ACC112 (cell line): ENCODE results near the gene TMCC1.
A peak's percentile ranks its signal among the peaks of the same experiment; 100 is the strongest.

ENCODE experiments used
- H2AFZ ChIP-seq: fragments of 200-600 bp; sonication (generic); one replicate; pipeline ENCODE4 v1.6.0; 2017; ENCODE audit warnings: antibody characterized with exemption, low read length; ENCODE audit not compliant: unreplicated experiment
- H3K27ac ChIP-seq: fragments of 200-600 bp; sonication (generic); 2 replicates; pipeline ENCODE4 v1.5.1; 2014; ENCODE audit warnings: low read depth, mild to moderate bottlenecking, antibody characterized with exemption, low read length, moderate library complexity
- H3K27me3 ChIP-seq: fragments of 200-600 bp; sonication (generic); 2 replicates; pipeline ENCODE4 v1.6.1; 2014; ENCODE audit warnings: mild to moderate bottlenecking, antibody characterized with exemption, low read length, moderate library complexity, mixed read lengths; ENCODE audit not compliant: insufficient read depth
- H3K36me3 ChIP-seq: fragments of 200-600 bp; sonication (generic); 2 replicates; pipeline ENCODE4 v1.6.1; 2016; ENCODE audit warnings: mild to moderate bottlenecking, antibody characterized with exemption, low read length, moderate library complexity, mixed read lengths; ENCODE audit not compliant: insufficient read depth
- H3K4me1 ChIP-seq: fragments of 200-600 bp; sonication (generic); one replicate; pipeline ENCODE4 v1.6.1; 2016; ENCODE audit warnings: low read length, mixed read lengths; ENCODE audit not compliant: insufficient read depth, unreplicated experiment, control insufficient read depth
- H3K4me3 ChIP-seq: fragments of 200-600 bp; sonication (generic); 2 replicates; pipeline ENCODE4 v1.5.1; 2014; ENCODE audit warnings: mild to moderate bottlenecking, low read depth, low read length
- H3K79me2 ChIP-seq: fragments of 200-600 bp; sonication (generic); one replicate; pipeline ENCODE4 v1.6.0; 2016; ENCODE audit warnings: low read length; ENCODE audit not compliant: control insufficient read depth, unreplicated experiment, insufficient read depth

TMCC1 gene

GRCh38 chr3:129633751-129634481 lies 259.6 kb downstream of the TMCC1 start:
- peaks cover 1% of the 10 kb centered on the region for H3K4me1 ChIP-seq
- no peaks in the 10 kb centered on the region for H3K36me3 ChIP-seq
- H3K4me3 ChIP-seq = no peak overlapping the region
- H3K27me3 ChIP-seq = no peaks in the 10 kb centered on the region
- H3K27ac ChIP-seq = no peak overlapping the region
- H3K79me2 ChIP-seq = no peaks in the 10 kb centered on the region
- H2AFZ ChIP-seq = no peak overlapping the region

- H2AFZ ChIP-seq = no peak overlapping the region
- no peak overlapping the region for H3K27ac ChIP-seq
- H3K79me2 ChIP-seq = no peaks in the 10 kb centered on the region
- no peak overlapping the region for H3K4me3 ChIP-seq
- H3K4me1 ChIP-seq = peaks cover 5% of the 10 kb centered on the region
- H3K36me3 ChIP-seq = no peaks in the 10 kb centered on the region
- H3K27me3 ChIP-seq = no peaks in the 10 kb centered on the region
These were observed 260.5 kb downstream of the TMCC1 start for GRCh38 chr3:129632977-129633376.

DNA sequence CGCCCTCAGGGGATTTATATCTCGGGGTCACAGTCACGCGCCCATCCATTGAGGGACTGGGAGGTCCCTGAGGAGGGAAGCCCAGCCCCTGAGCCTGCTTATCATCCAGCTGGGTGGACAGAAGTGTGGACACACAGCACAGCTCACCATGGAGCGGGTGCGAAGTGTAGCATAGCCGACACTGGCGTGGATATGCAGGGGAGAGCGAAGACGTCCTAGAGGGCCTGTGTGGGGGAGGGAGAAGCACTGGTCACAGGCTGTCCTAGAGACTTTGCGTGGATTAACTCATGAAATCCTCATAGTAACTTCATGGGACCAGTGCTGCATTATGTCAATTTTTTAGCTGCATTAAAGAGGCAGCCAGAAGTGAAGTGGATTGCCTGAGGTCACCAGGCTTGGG lies 261.0 kb downstream of the TMCC1 start:
- Histone ChIP-seq H2AFZ (no peak overlapping the region), H3K27me3 (no peaks in the 10 kb centered on the region), H3K79me2 (no peaks in the 10 kb centered on the region), H3K36me3 (no peaks in the 10 kb centered on the region), H3K4me3 (no peak overlapping the region), H3K27ac (no peak overlapping the region), H3K4me1 (peaks cover 5% of the 10 kb centered on the region)

- Histone ChIP-seq H3K27ac (no peak overlapping the region), H3K27me3 (no peaks in the 10 kb centered on the region), H3K79me2 (no peaks in the 10 kb centered on the region), H3K4me1 (peaks cover 8% of the 10 kb centered on the region), H2AFZ (no peak overlapping the region), H3K4me3 (no peak overlapping the region), H3K36me3 (no peaks in the 10 kb centered on the region)
These were observed 261.5 kb downstream of the TMCC1 start for GRCh38 chr3:129632056-129632455.

DNA sequence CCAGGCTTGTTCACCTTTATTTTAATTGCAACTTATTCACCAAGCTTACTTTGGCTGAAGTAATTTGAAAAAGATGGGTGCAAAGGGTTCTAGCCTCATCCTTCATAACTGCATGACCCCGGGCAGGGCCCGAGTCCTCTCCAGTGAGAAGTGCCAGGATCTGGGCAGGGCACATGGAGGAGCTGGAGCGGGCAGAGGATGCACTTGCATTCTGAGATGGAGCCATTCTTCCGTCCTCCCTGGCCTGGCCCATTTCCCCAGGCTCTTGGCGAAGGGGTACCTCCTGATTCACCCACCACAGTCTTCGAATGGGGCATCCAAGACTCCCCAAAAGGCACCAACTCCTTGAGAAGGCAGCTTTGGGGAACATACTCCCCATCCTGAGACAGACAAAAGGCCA lies 264.5 kb downstream of the TMCC1 start:
- Histone ChIP-seq H3K4me3 (no peak overlapping the region), H3K79me2 (no peaks in the 10 kb centered on the region), H3K36me3 (no peaks in the 10 kb centered on the region), H3K27me3 (no peaks in the 10 kb centered on the region), H2AFZ (no peak overlapping the region), H3K27ac (no peak overlapping the region), H3K4me1 (peaks cover 30% of the 10 kb centered on the region)

DNA sequence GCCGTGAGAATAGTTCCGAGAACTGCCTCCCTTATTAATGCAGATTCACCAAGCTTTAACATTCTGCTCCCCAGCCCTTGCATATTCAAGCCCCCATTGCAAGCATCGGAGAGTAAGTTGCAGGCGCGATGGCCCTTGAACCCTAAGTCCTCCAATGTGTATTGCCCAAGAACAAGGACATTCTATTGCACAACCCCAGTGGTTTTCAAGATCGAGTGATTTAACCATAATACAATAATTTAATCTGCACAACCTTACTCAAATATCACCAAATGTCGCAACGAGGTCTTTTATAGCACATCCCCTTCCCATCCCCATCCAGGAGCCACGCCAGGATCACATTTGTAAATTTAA lies 265.4 kb downstream of the TMCC1 start:
- no peaks in the 10 kb centered on the region for H3K36me3 ChIP-seq
- H3K4me1 ChIP-seq = peaks cover 30% of the 10 kb centered on the region
- H3K27me3 ChIP-seq = no peaks in the 10 kb centered on the region
- H2AFZ ChIP-seq = peak overlapping the region; percentile 84
- H3K27ac ChIP-seq = peak overlapping the region; percentile 93
- H3K79me2 ChIP-seq = no peaks in the 10 kb centered on the region
- peak overlapping the region; percentile 76 for H3K4me3 ChIP-seq

GRCh38 chr3:129627350-129628168 lies 266.0 kb downstream of the TMCC1 start:
- Histone ChIP-seq H3K4me1 (peaks cover 30% of the 10 kb centered on the region), H3K79me2 (no peaks in the 10 kb centered on the region), H3K27ac (peak overlapping the region; percentile 93), H3K27me3 (no peaks in the 10 kb centered on the region), H3K4me3 (peak overlapping the region; percentile 76), H2AFZ (peak overlapping the region; percentile 84), H3K36me3 (no peaks in the 10 kb centered on the region)

GRCh38 chr3:129626744-129627349 lies 266.7 kb downstream of the TMCC1 start:
- H3K36me3 ChIP-seq = no peaks in the 10 kb centered on the region
- peak overlapping the region; percentile 76 for H3K4me3 ChIP-seq
- peak overlapping the region; percentile 93 for H3K27ac ChIP-seq
- H3K4me1 ChIP-seq = peaks cover 34% of the 10 kb centered on the region
- H2AFZ ChIP-seq = peak overlapping the region; percentile 84
- H3K27me3 ChIP-seq = no peaks in the 10 kb centered on the region
- no peaks in the 10 kb centered on the region for H3K79me2 ChIP-seq

DNA sequence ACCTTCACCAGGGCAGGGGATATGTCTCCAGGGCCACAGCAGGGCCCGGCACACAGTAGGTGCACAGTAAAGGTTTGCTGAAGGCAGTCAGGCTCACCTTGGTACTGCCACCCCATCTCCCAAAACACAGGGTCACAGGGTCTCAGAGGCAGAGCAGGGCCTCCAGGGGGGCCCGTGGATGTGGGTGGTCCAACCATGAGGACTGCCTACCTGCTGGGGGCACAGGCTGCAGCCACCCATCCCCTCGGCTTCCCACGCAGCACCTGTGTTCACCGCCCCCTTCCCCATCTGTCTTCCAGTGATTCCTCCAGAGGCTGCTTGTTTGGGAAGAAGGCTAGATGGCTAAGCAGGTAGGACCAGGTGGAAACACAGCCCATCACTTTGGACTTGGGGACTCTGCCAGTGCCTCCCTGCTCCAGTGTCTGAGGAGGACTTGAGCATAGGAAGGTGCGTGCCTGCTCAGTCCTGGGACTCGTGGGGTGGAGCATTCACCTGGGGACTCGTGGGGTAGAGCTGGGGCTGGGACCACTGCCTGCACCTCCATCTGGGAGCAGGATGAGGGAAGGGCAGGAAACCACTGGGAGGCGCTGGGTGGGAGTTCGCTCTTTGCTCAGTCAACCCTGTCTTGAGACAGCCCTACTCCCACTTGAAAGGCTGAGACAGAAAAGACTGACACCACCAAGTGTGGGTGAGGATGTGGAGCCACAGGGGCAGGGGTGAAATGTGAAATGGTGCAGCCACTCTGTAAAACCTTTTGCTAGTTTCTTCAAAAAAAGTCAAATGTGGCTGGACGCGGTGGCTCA lies 268.2 kb downstream of the TMCC1 start:
- Histone ChIP-seq H3K4me3 (no peak overlapping the region), H3K27me3 (no peaks in the 10 kb centered on the region), H3K27ac (peak overlapping the region; percentile 93), H3K36me3 (no peaks in the 10 kb centered on the region), H3K79me2 (no peaks in the 10 kb centered on the region), H3K4me1 (peaks cover 34% of the 10 kb centered on the region), H2AFZ (peak overlapping the region; percentile 40)

DNA sequence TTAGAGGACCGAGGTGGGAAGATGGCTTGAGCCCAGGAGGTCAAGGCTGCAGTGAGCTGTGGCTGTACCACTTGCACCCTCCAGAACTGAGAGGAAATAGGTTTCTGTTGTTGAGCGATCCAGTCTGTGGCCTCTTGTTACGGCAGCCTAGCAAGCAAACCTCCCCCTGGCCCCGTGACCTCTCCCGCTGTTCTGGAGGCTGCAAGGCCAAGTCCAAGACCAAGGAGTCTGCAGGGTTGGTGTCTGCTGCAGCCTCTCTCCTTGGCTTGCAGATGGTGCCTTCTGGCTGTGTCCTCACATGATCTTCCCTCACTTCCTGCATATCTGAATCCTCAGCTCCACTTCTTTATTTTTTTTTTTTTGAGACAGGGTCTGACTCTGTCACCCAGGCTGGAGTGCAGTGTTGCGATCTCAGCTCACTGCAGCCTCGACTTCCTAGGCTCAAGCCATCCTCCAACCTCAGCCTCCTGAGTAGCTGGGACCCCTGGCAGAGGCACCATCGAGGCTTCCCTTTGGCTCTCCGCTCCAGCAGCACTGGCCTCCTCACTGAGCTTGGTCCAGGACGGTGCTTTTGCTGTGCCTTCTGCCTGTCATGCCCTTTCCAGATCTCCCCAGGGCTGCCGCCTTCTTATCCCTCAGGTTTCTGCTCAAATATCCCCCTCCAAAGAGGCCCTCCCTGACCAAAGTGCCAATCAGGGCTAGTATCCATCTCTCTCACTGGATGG lies 269.0 kb downstream of the TMCC1 start:
- no peaks in the 10 kb centered on the region for H3K27me3 ChIP-seq
- H3K4me3 ChIP-seq = no peak overlapping the region
- no peaks in the 10 kb centered on the region for H3K79me2 ChIP-seq
- H3K4me1 ChIP-seq = peaks cover 34% of the 10 kb centered on the region
- no peak overlapping the region for H3K27ac ChIP-seq
- no peaks in the 10 kb centered on the region for H3K36me3 ChIP-seq
- H2AFZ ChIP-seq = no peak overlapping the region
